HG02571 (cell line): ENCODE data around the gene TMEM231.

Experiments used
- ATAC-seq: cut with Tn5 transposase; IDR thresholded peaks from one replicate; pipeline ENCODE4 v1.9.1; 2021; ENCODE audit warnings: mild to moderate bottlenecking, moderate library complexity; ENCODE audit not compliant: unreplicated experiment

The TMEM231 gene

GRCh38 chr16:75494661-75495075 is 61.4 kb downstream of the TMEM231 start:
- no peak for ATAC-seq

- ATAC-seq = no peak
Measured at GRCh38 chr16:75494184-75494583, 61.9 kb downstream of the TMEM231 start.

GRCh38 chr16:75491876-75492275 is 64.2 kb downstream of the TMEM231 start:
- ATAC-seq = no peak

- no peak for ATAC-seq
Measured at GRCh38 chr16:75488322-75488721, 67.7 kb downstream of the TMEM231 start.
